ENCODE data around the gene FBXO42. TPM values are rescaled to one million over a fixed set of nuclear protein-coding genes. Genes with fewer than 3 reads are reported as not detected.

The FBXO42 gene
- total RNA-seq (2014; rRNA removed; shearing (Covaris generic)) = 14.6 and 21.3 TPM in 2 replicates

DNA sequence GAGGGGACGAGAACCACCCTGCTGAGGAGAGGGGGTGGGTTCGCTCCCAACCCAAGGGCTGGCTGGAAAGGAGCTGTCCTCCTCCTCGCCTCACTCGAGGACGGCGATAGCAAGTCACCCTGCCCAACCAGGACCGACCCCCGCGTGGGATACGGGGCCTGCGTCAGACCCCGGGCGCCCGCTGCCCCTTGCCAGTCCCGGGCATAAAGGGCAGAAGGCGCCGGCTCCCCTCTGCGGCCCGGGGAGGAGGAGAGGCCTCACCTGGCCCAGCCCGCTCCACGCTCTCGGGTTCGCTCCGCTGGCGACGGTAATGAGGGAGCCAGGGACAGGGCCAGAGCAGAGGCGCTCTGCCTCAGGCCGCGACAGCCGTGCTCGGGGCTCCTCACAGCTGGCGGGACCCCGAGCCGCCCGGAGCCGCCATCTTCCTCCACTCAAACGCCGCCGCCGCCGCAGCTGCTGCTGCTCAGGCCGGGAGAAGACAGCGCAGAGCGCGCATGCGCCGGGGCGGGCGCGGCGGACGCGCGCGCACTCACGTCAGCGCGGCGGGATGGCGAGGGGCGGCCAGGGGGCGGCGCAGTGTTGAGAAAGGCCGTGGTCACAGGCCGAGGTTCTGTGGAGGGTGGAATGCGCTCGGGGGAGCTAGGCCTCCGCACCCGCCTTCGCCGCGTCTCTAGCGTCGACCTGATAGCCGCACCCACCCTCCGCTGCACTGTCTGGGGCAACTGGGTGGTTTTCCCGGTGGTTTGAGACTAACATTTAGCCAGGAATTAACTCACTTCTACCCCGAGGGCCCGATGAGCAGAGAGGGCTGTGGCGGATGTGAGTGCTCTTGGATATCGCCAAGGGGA is at the start of gene FBXO42:
FBXO42 (minus strand) TSS at position 487 of the 848 bp plus-strand sequence. CDS start 37,062 bp downstream, outside the sequence.
- DNase-seq (ENCODE audit: low read depth) = peak; percentile 93

- no peak for DNase-seq (ENCODE audit: low read depth)
Measured at GRCh38 chr1:16398371-16398953, 46.2 kb upstream of the FBXO42 start.

GRCh38 chr1:16397120-16397519 is 44.8 kb upstream of the FBXO42 start:
- no peak for DNase-seq (ENCODE audit: low read depth)

- peak; percentile 67 for DNase-seq (ENCODE audit: low read depth)
Measured at GRCh38 chr1:16396591-16396990, 44.3 kb upstream of the FBXO42 start.

DNA sequence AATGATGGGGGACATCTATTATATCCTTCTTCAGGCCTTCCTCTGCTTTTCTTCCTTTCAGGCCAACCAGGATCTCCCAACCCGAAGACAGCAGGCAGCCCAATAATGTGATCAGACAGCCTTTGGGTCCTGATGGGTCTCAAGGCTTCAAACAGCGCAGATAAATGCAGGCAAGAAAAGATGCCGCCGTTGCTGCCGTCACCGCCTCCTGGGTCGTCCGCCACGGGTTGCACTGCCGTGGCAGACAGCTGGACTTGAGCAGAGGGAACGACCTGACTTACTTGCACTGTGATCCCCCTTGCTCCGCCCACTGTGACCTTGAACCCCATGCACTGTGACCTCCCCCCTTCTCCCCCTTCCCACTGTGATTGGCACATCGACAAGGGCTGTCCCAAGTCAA is 42.7 kb upstream of the FBXO42 start:
- no peak for DNase-seq (ENCODE audit: low read depth)

GRCh38 chr1:16393570-16394521 is 41.6 kb upstream of the FBXO42 start:
- no peak for DNase-seq (ENCODE audit: low read depth)

GRCh38 chr1:16392740-16393569 is 40.7 kb upstream of the FBXO42 start:
- DNase-seq (ENCODE audit: low read depth) = peak; percentile 67

DNA sequence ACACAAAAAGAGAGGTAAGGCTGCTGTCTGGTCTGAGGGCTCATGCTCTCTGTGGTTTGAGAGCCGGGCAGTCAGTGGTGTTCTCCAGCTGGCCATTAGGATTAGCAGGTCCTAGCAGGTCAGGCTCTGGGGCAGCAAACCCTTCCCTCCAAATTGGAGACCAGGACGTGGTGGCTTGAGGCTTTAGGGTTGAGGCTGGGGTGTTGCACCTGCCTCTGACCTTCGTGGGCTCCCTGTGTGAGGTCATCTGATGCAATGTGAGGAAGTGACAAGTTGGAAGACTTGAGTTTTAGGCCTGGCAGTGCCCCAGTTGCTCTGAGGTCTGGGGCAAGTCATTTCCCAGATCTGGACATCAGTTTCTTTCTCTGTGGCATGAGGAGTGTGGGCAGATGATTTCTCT is 39.1 kb upstream of the FBXO42 start:
- DNase-seq (ENCODE audit: low read depth) = no peak

GRCh38 chr1:16387201-16388188 is 35.2 kb upstream of the FBXO42 start:
- DNase-seq (ENCODE audit: low read depth) = peak; percentile 34

DNA sequence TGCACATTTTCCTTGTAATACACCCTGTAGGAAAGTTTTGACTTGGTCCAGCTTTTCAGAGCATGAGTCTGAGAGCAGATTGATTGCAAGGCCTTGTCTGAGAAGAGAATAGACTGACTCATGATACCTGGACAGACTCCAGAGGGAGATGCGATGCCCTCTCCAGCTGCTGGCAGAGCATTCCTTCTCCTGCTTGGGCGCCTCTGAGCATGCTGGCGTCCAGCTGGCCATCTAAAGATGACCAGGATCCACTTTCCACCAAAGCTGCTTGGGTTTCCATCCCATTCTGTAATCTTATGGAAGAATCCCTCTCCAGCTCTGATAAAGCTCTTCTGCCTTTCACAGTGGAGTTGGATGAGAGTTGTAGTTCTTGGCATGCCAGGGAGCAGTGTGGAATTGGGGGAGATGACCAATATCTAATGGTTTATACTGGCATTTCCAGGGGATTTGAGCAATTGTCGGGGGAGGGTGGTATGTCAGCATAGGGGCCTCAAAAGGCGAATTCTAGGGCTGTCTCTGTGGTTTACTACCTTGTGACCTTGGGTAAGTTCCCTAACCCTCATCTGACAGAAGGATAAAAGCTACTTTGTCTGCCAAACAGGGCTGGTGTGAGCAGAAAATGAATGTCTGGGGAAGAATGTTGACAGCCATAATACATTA is 34.3 kb upstream of the FBXO42 start:
- DNase-seq (ENCODE audit: low read depth) = peak; percentile 93

DNA sequence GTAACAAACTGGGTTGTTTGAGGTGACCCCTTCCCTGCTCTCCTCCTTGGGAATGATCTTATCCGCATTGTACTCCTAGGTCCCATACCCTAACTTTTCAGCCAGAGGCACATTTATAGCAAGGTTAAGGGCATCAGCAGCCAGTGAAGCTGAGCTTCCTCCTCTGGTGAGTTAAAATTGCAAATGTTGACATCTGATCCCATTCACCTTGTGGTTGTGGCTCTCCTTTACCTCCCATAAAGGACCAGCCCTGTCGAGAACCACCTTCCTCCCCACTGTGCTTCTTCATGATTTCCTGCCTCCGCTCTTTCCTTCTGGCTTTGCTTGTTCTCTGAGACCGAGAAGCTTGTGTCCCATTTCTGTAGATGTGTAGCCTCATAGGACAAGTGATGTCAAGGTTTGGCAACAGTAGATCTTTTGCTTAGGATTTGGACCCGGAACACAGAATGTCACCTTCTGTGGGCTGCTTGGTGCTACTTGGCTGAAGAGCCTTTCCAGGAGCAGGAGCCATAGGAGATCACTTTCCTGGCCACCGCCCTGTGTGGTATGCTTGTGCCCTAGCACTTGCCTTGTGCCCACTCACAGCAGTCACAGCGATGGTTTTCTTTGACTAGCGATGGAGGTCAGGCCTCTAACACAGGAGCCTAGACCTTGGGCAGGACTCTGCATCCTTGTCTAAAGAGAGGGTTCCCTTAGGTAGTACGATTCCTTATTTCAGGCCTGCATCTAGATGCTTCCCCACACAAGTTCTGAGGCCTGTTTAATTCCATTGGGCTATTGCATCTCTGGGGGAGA is 33.6 kb upstream of the FBXO42 start:
- DNase-seq (ENCODE audit: low read depth) = no peak

DNA sequence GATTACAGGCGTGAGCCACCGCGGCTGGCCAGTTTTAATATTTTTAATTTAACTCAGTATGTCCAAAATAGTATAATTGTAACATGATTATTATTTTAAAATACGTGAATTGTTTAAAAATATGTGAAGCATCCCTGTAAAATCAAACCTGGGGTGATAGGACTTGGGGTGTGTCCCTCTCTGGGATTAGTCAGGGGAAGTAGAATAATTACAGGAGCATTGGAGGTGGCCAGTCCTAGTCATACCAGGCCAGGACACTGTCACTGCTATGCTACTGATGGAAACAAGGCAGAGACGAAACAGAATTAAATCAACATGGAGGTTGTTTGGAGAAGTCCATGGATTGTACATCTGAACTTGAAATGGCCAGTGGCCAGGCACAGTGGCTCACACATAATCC is 31.6 kb upstream of the FBXO42 start:
- no peak for DNase-seq (ENCODE audit: low read depth)

GRCh38 chr1:16380868-16381267 is 28.6 kb upstream of the FBXO42 start:
- DNase-seq (ENCODE audit: low read depth) = no peak

DNA sequence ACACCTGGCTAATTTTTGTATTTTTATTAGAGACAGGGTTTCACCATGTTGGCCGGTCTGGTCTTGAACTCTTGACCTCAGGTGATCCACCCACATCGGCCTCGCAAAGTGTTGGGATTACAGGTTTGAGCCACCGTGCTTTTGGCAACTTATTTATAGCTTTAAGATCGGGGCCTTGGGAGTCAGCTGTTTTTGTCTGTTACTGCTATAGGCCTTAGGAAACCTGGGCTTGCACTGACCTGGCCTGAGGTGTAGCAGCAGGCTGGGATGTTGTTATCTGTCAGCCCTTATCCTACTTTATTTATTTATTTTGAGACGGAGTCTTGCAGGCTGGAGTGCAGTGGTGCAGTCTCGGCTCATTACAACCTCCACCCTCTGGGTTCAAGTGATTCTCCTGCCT is 26.2 kb upstream of the FBXO42 start:
- no peak for DNase-seq (ENCODE audit: low read depth)

- no peak for DNase-seq (ENCODE audit: low read depth)
Measured at GRCh38 chr1:16376971-16377370, 24.7 kb upstream of the FBXO42 start.

GRCh38 chr1:16375521-16376340 is 23.5 kb upstream of the FBXO42 start:
- no peak for DNase-seq (ENCODE audit: low read depth)

GRCh38 chr1:16374266-16374665 is 22.0 kb upstream of the FBXO42 start:
- DNase-seq (ENCODE audit: low read depth) = no peak
